MCF 10A (cell line): ENCODE measurements around the gene DCAF5. TPM values are rescaled to one million over a fixed set of nuclear protein-coding genes. Genes with fewer than 3 reads are reported as not detected.
A peak's percentile ranks its signal among the peaks of the same experiment; 100 is the strongest.

Experiments
- BruUV-seq: library from RNA; stranded (reverse); fragments of 400-500 nt; replicated peaks from 2 replicates; lab custom pipeline; 2021; lab: Mats Ljungman, UMichigan
- CTCF ChIA-PET: fragments of 300-600 bp; sonication (Branson Sonifier 250); formaldehyde crosslinking; extraction: SDS; loops from one replicate; lab custom pipeline; 2021; ENCODE audit warnings: antibody characterized with exemption, inconsistent platforms; lab: Yijun Ruan, JAX
- POLR2A ChIA-PET: fragments of 300-600, 350-650 bp; sonication (Branson Sonifier 250); formaldehyde crosslinking; extraction: SDS; loops from one replicate; lab custom pipeline; 2020; ENCODE audit warnings: antibody characterized with exemption, inconsistent platforms; lab: Yijun Ruan, JAX
- DNase-seq: peaks from one replicate; pipeline ENCODE4 v3.0.0-alpha.2; 2018; ENCODE audit not compliant: unreplicated experiment
- H3K27ac Mint-ChIP-seq: one replicate; pipeline ENCODE4 v1.8.0; 2022; ENCODE audit warnings: mild to moderate bottlenecking, low read depth, mixed read lengths; ENCODE audit not compliant: unreplicated experiment
- H3K27me3 Mint-ChIP-seq: one replicate; pipeline ENCODE4 v1.8.0; 2022; ENCODE audit warnings: mixed read lengths; ENCODE audit not compliant: insufficient read depth, unreplicated experiment
- H3K36me3 Mint-ChIP-seq: one replicate; pipeline ENCODE4 v1.8.0; 2022; ENCODE audit warnings: mild to moderate bottlenecking, moderate library complexity, mixed read lengths; ENCODE audit not compliant: insufficient read depth, unreplicated experiment
- H3K4me1 Mint-ChIP-seq: one replicate; pipeline ENCODE4 v1.8.0; 2022; ENCODE audit warnings: mixed read lengths; ENCODE audit not compliant: insufficient read depth, unreplicated experiment
- H3K4me3 Mint-ChIP-seq: one replicate; pipeline ENCODE4 v1.8.0; 2022; ENCODE audit warnings: mild to moderate bottlenecking, moderate library complexity, mixed read lengths; ENCODE audit not compliant: unreplicated experiment
- H3K9me3 Mint-ChIP-seq: one replicate; pipeline ENCODE4 v1.8.0; 2022; ENCODE audit warnings: mixed read lengths; ENCODE audit not compliant: unreplicated experiment
- CTCF ChIP-seq: fragments of 200-600 bp; IDR thresholded peaks from one replicate; pipeline ENCODE4 v1.8.0; 2022; ENCODE audit warnings: antibody characterized with exemption, mild to moderate bottlenecking; ENCODE audit not compliant: unreplicated experiment
- intact Hi-C: fragments of 100-400 bp; cut with micrococcal nuclease; formaldehyde crosslinking; loops from 2 replicates; pipeline ENCODE4 v1.14.1; 2022
- total RNA-seq: library from RNA; stranded (reverse); gene quantifications from 2 replicates; pipeline ENCODE4 v1.2.3, GENCODE V29; 2022

DCAF5 gene
- total RNA-seq, 1 experiment from 2014 or later, result 37.7 TPM

GRCh38 chr14:69153152-69153872, 393 bp upstream of the DCAF5 start:
- no peak for TF ChIP-seq CTCF
- intact Hi-C loops, result no loop called here
- CTCF ChIA-PET, result interaction anchor here (0.6 to 1.4 kb wide), 4 partner anchors 24 to 1003 kb away, joined by 3 to 6 read pairs (median 3); no protein-coding TSS in a partner anchor
- H3K9me3 Mint-ChIP-seq, result no peaks in the 10 kb centered on the region
- POLR2A ChIA-PET, result interaction anchor here (0.6 to 5.7 kb wide), 15 partner anchors 10 to 245 kb away, joined by 3 to 77 read pairs (median 4); partner anchors contain the start of genes ERH, EXD2 and SLC39A9
- H3K27ac Mint-ChIP-seq, result no peak overlapping the region
- H3K4me3 Mint-ChIP-seq, result peak overlapping the region; percentile 90
- H3K27me3 Mint-ChIP-seq, result no peaks in the 10 kb centered on the region
- no TSS peak for BruUV-seq
- peaks cover 20% of the 10 kb centered on the region for H3K4me1 Mint-ChIP-seq
- no peak for DNase-seq
- H3K36me3 Mint-ChIP-seq, result peaks cover 20% of the 10 kb centered on the region

- no TSS peak for BruUV-seq
- Mint-ChIP-seq H3K9me3 (no peaks in the 10 kb centered on the region), H3K27me3 (no peaks in the 10 kb centered on the region), H3K4me3 (peak overlapping the region; percentile 90), H3K36me3 (peaks cover 30% of the 10 kb centered on the region), H3K4me1 (peaks cover 20% of the 10 kb centered on the region), H3K27ac (peak overlapping the region; percentile 93)
- peak; percentile 58 for DNase-seq
- no peak for TF ChIP-seq CTCF
- ChIA-PET POLR2A (interaction anchor here (0.6 to 5.7 kb wide), 11 partner anchors 11 to 276 kb away, joined by 3 to 77 read pairs (median 4); partner anchors contain the start of genes ERH, EXD2 and SLC39A9), CTCF (interaction anchor here (0.6 to 2.1 kb wide), 9 partner anchors 10 to 1002 kb away, joined by 3 to 12 read pairs (median 3); no protein-coding TSS in a partner anchor)
- intact Hi-C loops, result no loop called here
Observed at GRCh38 chr14:69152181-69152901, 578 bp downstream of the DCAF5 start.

- no TSS peak for BruUV-seq
- ChIA-PET POLR2A (interaction anchor here (1.1 to 5.7 kb wide), 5 partner anchors 10 to 204 kb away, joined by 3 to 77 read pairs (median 32); partner anchors contain the start of gene EXD2), CTCF (interaction anchor here (0.6 to 2.6 kb wide), 8 partner anchors 10 to 46 kb away, joined by 3 to 13 read pairs (median 4); no protein-coding TSS in a partner anchor)
- Mint-ChIP-seq H3K4me3 (peak overlapping the region; percentile 90), H3K27ac (peak overlapping the region; percentile 93), H3K36me3 (peaks cover 32% of the 10 kb centered on the region), H3K9me3 (no peaks in the 10 kb centered on the region), H3K27me3 (no peaks in the 10 kb centered on the region), H3K4me1 (peaks cover 20% of the 10 kb centered on the region)
- intact Hi-C loops, result loop anchor here (1.0 to 2.0 kb wide), 2 partner anchors 22 to 39 kb away; partner anchors contain the start of gene EXD2
- peak; percentile 65 for DNase-seq
- TF ChIP-seq CTCF, result peak; percentile 37
Observed at GRCh38 chr14:69151458-69152180, 1.3 kb downstream of the DCAF5 start.
